Measurements from ENCODE around the gene QRICH1.

The QRICH1 gene

GRCh38 chr3:49029563-49029884 is 64.3 kb downstream of the QRICH1 start:
- no peak for DNase-seq

- peak; percentile 91 for DNase-seq
These were observed 65.0 kb downstream of the QRICH1 start, which contains the start of gene IMPDH2 for GRCh38 chr3:49028673-49029562. Gene IMPDH2, minus strand, starts transcription at chr3:49029398. Its CDS starts 48 bp downstream, at chr3:49029350.

- DNase-seq = no peak
These were observed 65.6 kb downstream of the QRICH1 start for GRCh38 chr3:49028298-49028672.

- no peak for DNase-seq
These were observed 66.2 kb downstream of the QRICH1 start for GRCh38 chr3:49027634-49028033.

GRCh38 chr3:49026536-49026935 is 67.3 kb downstream of the QRICH1 start:
- DNase-seq = no peak

GRCh38 chr3:49025793-49026520 is 67.9 kb downstream of the QRICH1 start:
- no peak for DNase-seq

GRCh38 chr3:49025005-49025792 is 68.7 kb downstream of the QRICH1 start:
- no peak for DNase-seq

DNA sequence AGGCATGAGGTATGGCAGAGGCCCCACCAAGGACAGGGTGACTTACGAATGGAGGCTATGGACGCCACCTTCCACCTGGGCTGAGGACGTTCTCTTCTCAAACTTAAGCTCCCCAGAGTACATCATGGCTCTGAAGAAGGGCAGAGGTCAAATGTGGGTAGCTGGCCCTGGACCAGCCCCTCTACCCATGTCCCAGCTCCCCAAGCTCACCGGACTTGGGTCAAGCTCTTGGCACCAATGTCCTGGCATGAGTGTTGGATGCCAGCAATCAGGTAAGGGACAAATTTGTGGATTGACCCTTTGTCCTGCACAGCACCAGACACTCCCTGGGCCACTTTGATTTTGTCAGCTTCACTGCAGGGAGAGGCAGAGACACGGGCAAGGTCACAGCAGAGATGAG is 69.4 kb downstream of the QRICH1 start:
- no peak for DNase-seq

- no peak for DNase-seq
These were observed 70.1 kb downstream of the QRICH1 start for GRCh38 chr3:49023775-49024174.

DNA sequence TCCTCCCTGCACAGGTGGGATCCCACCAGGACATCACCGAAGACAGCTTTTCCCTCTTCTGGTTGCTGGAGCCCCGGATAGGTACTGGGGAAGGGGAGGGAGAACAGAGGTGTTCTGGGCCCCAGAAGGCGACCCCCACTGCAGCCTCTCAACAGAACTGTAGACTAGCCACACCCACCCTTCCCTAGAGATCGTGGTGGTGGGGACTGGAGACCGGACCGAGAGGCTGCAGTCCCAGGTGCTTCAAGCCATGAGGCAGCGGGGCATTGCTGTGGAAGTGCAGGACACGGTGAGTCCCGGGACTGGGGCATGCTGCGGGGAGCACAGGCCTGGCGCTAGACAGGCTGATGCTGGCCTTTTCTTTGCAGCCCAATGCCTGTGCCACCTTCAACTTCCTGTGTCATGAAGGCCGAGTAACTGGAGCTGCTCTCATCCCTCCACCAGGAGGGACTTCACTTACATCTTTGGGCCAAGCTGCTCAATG is 71.1 kb downstream of the QRICH1 start:
- DNase-seq = no peak

DNA sequence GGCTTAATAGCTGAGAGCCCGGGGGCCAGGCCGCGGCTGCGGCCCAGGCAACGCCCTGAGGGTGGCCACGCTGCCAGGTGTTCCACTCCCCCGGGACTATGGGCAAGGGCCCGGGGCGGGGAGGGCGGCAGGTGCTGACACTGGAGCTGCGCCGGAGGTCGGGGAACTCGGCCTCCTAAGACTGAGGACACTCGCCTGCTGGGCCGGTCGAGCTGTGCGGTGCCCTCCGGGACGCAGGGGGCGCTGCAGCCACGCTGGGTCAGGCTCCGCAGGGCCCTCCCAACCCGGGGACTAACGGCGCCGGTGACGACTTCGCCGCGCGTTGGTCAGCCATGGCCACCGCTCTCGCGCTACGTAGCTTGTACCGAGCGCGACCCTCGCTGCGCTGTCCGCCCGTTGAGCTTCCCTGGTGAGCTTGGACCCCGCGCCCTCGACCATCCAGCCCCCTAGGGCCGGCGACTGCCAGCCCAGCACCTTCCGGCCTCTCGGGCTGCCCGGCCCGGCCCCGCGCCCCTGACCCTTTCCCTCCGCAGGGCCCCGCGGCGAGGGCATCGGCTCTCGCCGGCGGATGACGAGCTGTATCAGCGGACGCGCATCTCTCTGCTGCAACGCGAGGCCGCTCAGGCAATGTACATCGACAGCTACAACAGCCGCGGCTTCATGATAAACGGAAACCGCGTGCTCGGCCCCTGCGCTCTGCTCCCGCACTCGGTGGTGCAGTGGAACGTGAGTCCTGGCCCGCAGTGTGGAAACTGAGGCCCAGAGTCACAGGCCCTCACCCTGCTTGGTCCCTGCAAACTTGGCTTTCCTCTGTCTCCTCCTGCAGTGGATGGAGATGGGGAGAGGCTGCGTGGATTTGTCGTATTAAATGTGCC is 71.8 kb downstream of the QRICH1 start, which contains the start of gene NDUFAF3:
Gene NDUFAF3, plus strand, starts transcription at position 309 of the 875 bp plus-strand sequence. Its CDS starts 24 bp downstream, at position 333.
- DNase-seq = peak; percentile 89

DNA sequence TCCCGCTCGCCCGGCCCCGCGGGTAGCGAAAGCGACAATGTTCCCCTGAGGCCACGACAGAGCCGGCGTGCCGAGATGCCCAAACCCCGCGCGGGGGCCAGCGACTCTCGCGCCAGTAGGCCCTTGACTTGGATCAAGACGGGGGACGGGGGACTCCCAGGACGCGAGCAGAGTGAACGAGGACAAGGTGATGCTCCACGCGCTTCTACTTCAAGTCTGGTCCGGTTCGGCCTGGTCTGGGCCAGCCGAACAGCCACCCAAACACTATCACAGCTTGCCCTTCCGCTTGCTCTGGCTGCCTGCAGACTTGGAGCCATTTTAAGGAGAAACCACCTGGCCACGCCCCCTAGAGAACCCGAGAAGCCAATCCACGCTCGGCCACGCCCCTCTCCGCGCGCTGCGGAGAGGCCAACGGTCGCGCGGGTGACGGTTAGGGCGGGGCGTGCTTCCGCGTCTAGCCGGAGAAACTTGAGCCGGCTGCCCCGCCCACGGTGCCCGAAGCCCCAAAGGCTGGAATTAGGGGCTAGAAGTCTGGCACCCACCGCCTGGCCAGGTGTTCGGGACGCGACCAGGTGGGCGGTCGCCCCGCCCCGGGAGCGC is 72.6 kb downstream of the QRICH1 start:
- DNase-seq = peak; percentile 98

DNA sequence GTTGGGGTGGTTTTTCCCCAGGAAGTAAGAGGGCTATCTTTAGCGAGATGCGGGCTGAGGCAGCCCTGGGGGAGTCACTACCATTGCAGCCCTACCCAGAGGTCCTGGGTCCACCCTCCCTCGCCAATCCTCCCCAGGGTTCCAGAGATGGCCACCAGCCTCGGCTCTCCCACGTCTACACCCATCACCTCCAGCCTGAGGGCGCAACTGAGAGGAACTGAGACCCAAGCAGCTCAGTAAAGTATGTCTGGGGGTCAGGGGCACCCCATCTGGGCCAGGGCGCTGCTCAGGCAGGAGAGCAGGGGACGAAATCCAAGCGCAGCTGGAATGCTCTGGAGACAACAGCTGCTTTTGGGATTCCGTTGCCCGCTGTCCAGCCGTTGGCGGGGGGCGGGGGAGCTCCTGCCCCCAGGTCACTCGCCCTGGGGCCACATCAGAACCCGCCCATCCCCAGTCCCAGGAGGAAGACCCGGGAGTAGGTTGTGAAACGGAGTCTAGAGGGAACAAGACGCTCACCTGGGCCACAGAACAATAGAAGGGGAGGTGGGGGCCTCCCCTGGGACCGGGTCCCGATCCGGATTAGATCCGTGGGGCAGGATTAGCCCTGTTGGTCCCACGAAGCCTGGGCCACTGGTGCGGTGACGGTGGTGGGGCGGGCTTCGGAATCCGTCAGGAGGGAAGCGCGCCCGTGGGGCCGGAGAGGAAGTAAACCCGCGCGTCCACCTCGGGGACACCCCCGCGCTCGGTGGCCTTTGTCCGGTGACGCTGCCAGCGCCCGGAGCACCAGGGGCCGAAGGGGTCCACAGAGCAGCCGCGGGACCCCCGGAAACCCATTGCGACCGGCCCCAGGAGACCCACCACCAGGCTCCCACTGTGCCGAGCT is 73.3 kb downstream of the QRICH1 start:
- DNase-seq = no peak

DNA sequence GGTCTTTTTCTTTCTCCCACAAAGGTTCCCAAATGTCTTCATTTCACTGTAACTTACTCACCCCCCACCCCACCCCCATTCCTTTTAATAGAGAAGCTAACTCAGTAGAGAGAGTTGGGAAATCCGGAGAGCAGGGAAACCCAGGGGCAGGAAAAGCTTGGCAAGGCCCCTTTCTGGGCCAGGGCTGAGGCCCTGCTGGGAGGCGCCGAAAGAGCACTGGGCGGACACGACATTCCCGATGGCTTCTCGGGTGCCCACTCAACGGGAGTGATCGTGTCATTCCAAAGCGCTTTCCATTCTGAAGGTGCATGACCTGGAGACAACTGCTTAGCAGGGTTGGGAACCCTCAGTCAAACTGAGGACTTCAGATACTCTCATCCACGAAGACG is 73.9 kb downstream of the QRICH1 start:
- no peak for DNase-seq

DNA sequence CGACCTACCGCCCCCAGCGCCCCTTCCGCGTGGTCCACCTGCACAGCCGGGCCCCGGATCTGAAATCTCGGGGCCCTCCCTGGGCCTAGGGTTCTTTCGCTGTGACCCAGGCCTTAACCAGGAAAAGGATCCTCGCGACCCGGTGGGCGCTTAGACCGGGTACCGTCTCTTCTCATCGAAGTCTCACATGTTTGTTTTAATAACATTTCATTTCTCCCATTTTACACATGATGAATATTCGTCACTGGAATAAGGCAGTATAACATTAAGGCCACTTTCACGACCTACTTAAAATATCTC is 75.2 kb downstream of the QRICH1 start:
- DNase-seq = no peak

DNA sequence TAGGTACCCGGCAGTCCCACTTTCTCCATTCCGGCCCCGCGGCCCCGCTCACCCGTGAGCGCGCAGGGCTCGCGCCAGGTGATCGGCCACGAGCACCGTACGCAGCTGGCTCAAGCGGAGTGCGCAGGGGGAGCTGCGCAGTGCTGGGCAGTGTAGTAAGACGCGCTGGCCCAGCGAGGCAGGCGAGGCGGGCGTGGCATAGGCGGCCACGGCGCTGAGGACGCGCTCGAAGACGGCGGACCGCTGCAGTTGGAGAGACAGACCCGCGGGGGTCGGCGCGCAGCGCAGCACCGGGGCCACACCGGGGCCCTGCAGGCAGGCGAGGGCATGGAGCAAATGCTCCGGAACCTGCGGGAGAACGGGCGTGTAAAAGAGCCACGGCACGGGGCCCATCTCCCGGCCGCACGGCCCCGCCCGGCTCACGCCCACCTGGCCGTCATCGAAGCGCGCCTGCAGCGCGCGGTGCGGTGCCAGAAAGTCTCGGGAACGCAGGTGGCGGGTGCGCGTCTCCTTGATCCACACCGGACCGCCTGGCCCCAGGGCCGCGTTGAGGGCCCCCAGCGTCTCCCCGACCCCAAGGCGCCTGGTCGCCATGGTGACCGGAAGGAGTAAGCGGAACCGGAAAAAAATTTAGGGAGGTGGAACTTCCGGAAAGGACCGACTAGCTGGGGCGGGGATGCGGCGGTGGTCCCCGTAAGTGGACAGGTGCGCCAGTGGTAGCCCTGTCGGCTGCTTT is 75.7 kb downstream of the QRICH1 start, which contains the start of gene DALRD3:
Gene DALRD3, minus strand, starts transcription at position 610 of the 736 bp plus-strand sequence. Its CDS starts 16 bp downstream, at position 594.
- peak; percentile 52 for DNase-seq

DNA sequence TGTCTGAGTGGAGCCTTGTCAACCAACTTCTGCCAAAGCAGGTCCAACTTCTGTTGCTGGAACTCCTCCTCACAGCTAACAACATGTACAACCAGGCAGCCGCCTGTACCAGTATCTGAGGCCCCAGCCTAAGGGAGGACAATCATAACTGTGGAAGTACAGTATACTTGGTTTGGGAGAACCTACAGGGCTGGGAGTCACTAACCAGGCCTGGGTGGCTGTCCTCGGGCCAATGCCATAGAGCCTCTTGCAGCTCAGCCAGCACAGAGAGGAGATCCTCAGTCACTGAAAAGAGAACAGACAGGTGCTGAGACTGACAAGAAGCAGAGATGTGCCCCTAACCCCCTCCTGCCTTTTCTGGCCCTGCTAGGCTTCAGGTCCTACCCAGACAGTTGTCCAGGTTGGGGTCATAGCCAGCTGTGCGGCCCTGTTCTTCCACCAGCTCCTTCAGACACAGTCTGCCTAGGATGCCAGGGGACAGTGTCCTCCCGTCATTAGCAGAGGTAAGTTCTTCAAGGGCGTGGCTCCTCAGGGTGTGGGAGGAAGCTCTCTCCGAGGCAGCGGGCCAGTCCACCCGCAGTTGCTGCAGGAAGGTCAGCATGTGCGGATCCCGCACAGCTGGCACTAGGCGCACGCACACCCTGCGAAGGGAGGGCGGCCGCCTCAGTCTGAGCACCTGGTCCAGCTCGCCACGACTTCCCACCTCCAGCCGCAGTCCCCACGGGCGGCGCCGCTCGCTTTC is 76.5 kb downstream of the QRICH1 start:
- DNase-seq = no peak

- DNase-seq = no peak
These were observed 77.2 kb downstream of the QRICH1 start for GRCh38 chr3:49016414-49017228.
